Measurements from ENCODE around the gene ROMO1. TPM values are rescaled to one million over a fixed set of nuclear protein-coding genes. Genes with fewer than 3 reads are reported as not detected.

ROMO1 gene
- total RNA-seq, 4 donors from 2014 or later = 57.4 to 242 (median 150) TPM

DNA sequence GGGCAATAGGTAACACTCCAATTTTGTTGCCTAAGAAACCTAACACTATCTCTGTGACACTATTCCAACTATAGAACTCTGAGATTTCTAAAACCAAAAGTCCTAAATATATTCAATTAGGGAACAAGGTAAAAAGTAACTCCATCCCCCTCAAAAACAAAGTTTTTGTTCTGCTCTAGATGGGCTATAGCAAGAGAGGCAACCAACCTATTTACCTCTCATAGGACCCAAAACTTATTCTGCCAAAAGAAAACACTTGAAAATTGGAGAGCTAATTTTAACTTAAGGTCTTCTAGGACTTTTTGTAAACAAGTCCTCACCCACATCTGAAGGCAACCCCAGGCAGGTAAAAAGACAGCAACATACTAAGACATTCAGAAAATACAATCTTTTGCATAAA, 35.2 kb downstream of the ROMO1 start:
- DNase-seq (ENCODE audit: low spot score in 2 of 2) = no peak
- no peak for TF ChIP-seq POLR2A (IDR thresholded peaks at IDR 0.05)
- TF ChIP-seq, protein P1, sequence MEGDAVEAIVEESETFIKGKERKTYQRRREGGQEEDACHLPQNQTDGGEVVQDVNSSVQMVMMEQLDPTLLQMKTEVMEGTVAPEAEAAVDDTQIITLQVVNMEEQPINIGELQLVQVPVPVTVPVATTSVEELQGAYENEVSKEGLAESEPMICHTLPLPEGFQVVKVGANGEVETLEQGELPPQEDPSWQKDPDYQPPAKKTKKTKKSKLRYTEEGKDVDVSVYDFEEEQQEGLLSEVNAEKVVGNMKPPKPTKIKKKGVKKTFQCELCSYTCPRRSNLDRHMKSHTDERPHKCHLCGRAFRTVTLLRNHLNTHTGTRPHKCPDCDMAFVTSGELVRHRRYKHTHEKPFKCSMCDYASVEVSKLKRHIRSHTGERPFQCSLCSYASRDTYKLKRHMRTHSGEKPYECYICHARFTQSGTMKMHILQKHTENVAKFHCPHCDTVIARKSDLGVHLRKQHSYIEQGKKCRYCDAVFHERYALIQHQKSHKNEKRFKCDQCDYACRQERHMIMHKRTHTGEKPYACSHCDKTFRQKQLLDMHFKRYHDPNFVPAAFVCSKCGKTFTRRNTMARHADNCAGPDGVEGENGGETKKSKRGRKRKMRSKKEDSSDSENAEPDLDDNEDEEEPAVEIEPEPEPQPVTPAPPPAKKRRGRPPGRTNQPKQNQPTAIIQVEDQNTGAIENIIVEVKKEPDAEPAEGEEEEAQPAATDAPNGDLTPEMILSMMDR (IDR thresholded peaks at IDR 0.05) = no peak
- no peak overlapping the region for H3K4me3 ChIP-seq (ENCODE audit: low read depth, poor library complexity, severe bottlenecking)
- intact Hi-C loops (cut with DNase I; ENCODE audit: low total_unique reads) = no loop called here

DNA sequence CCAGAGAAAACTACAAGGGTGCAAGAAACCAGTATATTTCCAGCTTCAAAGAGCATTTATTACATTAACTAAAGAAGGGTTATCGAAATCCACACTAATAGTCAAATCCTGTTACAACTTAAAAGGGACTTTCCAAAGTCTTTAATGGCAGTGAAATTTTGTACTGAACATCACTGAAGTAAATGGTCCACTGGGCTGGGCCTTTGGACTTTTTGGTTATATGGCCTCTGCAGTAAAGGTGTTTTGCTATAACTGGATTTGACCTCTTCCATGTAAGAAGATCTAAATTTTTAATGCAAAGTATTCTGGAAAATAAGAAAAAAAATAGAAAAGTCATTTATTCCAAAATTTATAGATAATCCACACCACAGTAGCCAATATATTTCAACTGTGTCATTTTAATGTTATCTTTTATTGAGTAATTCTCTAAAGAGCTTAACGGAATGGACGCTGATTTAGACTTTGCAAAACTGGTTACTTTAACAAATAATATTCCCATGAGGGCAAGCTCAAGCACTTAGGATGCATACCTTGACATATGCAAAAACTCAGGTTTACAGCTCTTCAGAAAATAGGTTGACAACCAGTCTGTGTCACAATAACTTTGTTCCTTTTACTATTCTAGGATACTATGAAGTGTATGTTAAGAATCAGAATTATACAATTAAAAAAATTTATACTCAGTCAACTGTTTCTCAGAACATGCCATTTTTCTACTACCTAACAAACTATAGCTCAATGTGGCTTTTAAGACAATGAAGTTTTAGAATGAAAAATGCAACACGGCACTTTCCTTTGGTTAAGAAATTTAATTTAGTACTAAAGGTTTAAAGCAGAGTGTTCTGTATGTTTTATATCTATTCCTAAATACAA, 35.8 kb downstream of the ROMO1 start:
- no peak overlapping the region for H3K4me3 ChIP-seq (ENCODE audit: low read depth, poor library complexity, severe bottlenecking)
- DNase-seq (ENCODE audit: low spot score in 2 of 2) = no peak
- WGBS, 2 donors = 71 to 75% methylated on average over 4 of the region's 4 CpGs
- intact Hi-C loops (cut with DNase I; ENCODE audit: low total_unique reads) = no loop called here
- TF ChIP-seq, protein P1 (IDR thresholded peaks at IDR 0.05) = no peak
- TF ChIP-seq POLR2A (IDR thresholded peaks at IDR 0.05) = no peak

DNA sequence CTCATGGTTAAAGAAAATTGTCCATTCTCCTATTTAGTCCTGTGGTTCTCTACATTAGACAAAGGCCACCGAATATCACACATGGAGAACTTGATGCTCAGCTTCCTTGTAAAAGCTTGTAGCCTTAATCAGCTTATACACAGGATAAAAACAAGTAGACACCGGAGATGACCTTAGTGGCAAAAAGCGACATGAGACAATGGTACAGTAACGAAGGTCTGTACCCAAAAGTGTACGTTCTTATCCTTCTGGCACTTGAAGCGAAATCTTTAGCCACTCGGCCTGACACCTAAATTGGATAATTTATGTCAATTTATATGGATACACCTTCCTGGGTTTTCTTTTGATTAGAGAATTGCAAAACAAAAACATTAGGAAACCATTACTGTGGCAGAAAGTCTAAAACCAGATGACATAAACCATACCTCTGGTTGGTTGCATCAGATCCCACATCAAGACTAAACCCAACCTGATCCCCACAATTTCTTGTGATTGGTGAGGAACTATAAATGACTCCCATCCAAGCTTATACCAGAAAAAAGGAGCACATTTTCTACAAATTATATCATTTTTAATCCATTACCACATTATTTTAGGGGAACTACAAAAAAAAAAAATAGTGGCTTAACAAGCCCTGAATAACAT, 36.7 kb downstream of the ROMO1 start:
- no peak for DNase-seq (ENCODE audit: low spot score in 2 of 2)
- 54 to 56% methylated on average over 7 of the region's 7 CpGs for WGBS, 2 donors
- no peak for TF ChIP-seq POLR2A (IDR thresholded peaks at IDR 0.05)
- TF ChIP-seq, protein P1 (IDR thresholded peaks at IDR 0.05) = no peak
- H3K4me3 ChIP-seq (ENCODE audit: low read depth, poor library complexity, severe bottlenecking) = no peak overlapping the region
- intact Hi-C loops (cut with DNase I; ENCODE audit: low total_unique reads) = no loop called here

DNA sequence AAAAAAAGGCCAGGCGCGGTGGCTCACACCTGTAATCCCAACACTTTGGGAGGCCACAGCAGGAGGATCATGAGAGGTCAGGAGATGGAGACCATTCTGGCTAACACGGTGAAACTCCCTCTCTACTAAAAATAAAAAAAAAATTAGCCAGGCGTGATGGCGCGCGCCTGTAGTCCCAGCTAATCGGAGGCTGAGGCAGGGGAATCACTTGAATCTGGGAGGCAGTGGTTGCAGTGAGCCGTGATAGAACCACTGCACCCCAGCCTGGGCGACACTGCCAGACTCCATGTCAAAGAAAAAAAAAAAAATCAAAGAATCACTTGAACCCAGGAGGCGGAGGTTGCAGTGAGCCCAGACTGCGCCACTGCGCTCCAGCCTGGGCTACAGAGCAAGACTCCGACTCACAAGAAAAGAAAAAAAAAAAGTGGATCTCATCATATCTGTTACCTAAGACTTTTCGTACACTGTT, 38.7 kb downstream of the ROMO1 start:
- 92 to 96% methylated on average over 15 of the region's 15 CpGs for WGBS, 2 donors
- TF ChIP-seq POLR2A (IDR thresholded peaks at IDR 0.05) = no peak
- TF ChIP-seq, protein P1 (IDR thresholded peaks at IDR 0.05) = no peak
- intact Hi-C loops (cut with DNase I; ENCODE audit: low total_unique reads) = no loop called here
- DNase-seq (ENCODE audit: low spot score in 2 of 2) = no peak
- no peak overlapping the region for H3K4me3 ChIP-seq (ENCODE audit: low read depth, poor library complexity, severe bottlenecking)

DNA sequence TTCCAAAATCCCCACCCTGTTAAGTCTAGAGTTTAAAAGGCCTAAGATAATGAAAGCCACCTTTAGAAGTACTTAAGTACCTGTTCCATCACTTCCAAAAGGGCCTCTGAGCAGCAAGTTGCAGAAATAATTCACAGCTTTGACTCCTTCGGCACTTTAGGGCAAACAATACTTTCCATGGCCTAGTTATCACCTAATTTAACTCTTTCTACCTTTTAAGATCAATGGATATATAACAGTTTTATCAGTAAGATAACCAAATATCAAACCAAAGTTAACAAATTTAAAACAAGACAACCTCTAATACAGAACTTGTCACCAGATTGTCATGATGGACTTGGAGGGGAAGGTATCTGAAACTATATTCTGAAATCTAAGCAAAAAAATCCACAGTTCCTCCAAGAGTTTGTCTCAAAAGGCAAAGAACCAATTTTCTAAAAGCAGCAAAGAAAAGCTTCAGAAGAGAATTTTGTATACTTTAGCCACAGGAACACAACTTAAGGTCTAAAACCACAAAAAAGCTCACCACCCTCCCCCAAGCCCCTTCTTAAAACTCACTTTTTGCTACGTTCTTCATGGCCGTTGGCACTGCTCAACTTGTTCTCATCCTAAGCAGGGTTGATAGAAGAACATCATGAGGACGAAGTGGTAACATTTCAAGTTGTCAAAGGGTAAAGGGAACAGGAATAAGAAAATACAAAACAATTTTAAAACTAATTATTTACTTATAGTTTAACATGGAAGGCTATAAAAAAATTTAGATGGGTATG, 39.4 kb downstream of the ROMO1 start:
- intact Hi-C loops (cut with DNase I; ENCODE audit: low total_unique reads) = no loop called here
- no peak for TF ChIP-seq POLR2A (IDR thresholded peaks at IDR 0.05)
- TF ChIP-seq, protein P1 (IDR thresholded peaks at IDR 0.05) = no peak
- no peak overlapping the region for H3K4me3 ChIP-seq (ENCODE audit: low read depth, poor library complexity, severe bottlenecking)
- 40 to 57% methylated on average over 4 of the region's 4 CpGs for WGBS, 2 donors
- DNase-seq (ENCODE audit: low spot score in 2 of 2) = no peak
